PC-3 (cell line): Measurements from ENCODE around the gene EPB41L3.

Experiments used
- EZH2 ChIP-seq: fragments of 300-600 bp; sonication (generic); IDR thresholded peaks from one replicate; pipeline ENCODE4 v1.6.1; 2017; ENCODE audit warnings: antibody characterized with exemption, mild to moderate bottlenecking, low read length; ENCODE audit not compliant: unreplicated experiment
- TF ChIP-seq, protein P1 (sequence below): fragments of 300-600 bp; sonication (generic); conservative IDR thresholded peaks from 2 replicates; pipeline ENCODE4 v1.5.1; 2017; ENCODE audit warnings: antibody characterized with exemption, low read depth, mild to moderate bottlenecking, low read length

GRCh38 chr18:5467671-5468070 is 76.1 kb downstream of the EPB41L3 start:
- TF ChIP-seq, protein P1, sequence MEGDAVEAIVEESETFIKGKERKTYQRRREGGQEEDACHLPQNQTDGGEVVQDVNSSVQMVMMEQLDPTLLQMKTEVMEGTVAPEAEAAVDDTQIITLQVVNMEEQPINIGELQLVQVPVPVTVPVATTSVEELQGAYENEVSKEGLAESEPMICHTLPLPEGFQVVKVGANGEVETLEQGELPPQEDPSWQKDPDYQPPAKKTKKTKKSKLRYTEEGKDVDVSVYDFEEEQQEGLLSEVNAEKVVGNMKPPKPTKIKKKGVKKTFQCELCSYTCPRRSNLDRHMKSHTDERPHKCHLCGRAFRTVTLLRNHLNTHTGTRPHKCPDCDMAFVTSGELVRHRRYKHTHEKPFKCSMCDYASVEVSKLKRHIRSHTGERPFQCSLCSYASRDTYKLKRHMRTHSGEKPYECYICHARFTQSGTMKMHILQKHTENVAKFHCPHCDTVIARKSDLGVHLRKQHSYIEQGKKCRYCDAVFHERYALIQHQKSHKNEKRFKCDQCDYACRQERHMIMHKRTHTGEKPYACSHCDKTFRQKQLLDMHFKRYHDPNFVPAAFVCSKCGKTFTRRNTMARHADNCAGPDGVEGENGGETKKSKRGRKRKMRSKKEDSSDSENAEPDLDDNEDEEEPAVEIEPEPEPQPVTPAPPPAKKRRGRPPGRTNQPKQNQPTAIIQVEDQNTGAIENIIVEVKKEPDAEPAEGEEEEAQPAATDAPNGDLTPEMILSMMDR, result no peak
- no peak for TF ChIP-seq EZH2
